ENCODE results near the gene KRT23.

GRCh38 chr17:40921026-40921425, 16.4 kb downstream of the KRT23 start:
- no peak for TF ChIP-seq POLR2A (IDR thresholded peaks at IDR 0.05; ENCODE audit: low read length)
- no peak for TF ChIP-seq GATA1 (IDR thresholded peaks at IDR 0.05; ENCODE audit: low read depth, low read length)
